H1 (cell line): ENCODE data around the gene RFT1.

Source experiments
- CTCF ChIP-seq, 3 experiments: IDR thresholded peaks; 1 replicate in 2 of 3; 2 replicates in 1 of 3; pipeline versions ENCODE4 v1.5.1 to v1.6.1; 2011; ENCODE audit warnings: low read length in 3 of 3, mild to moderate bottlenecking in 3 of 3, inconsistent platforms in 2 of 3, low read depth in 1 of 3, moderate library complexity in 1 of 3; ENCODE audit not compliant: insufficient read depth in 1 of 3; ENCODE audit errors: control extremely low read depth in 1 of 3
- EZH2 ChIP-seq: fragments of 200-600 bp; sonication (generic); IDR thresholded peaks from 2 replicates; pipeline ENCODE4 v1.7.1; 2012; ENCODE audit warnings: low read depth, mild to moderate bottlenecking, moderate library complexity, low read length, inconsistent platforms; ENCODE audit not compliant: severe bottlenecking
- KDM1A ChIP-seq: fragments of 200-600, 300-600 bp; sonication (generic); IDR thresholded peaks from 2 replicates; pipeline ENCODE4 v1.7.1; 2016; ENCODE audit warnings: mild to moderate bottlenecking, low read length, borderline replicate concordance
- MAX ChIP-seq: IDR thresholded peaks from 2 replicates; pipeline ENCODE4 v1.6.1; 2012; ENCODE audit warnings: inconsistent platforms
- NRF1 ChIP-seq: IDR thresholded peaks from 2 replicates; pipeline ENCODE4 v1.6.1; 2011; ENCODE audit warnings: mild to moderate bottlenecking, low read depth, low read length, improper control_type of control experiment
- RAD21 ChIP-seq, 2 experiments: IDR thresholded peaks in 1 of 2; conservative IDR thresholded peaks in 1 of 2; 2 replicates each; pipeline ENCODE4 v1.6.1; 2011; ENCODE audit warnings: low read depth in 2 of 2, low read length in 2 of 2, improper control_type of control experiment in 1 of 2, inconsistent platforms in 1 of 2, mild to moderate bottlenecking in 1 of 2, moderate library complexity in 1 of 2
- SP4 ChIP-seq: IDR thresholded peaks from 2 replicates; pipeline ENCODE4 v1.6.1; 2012; ENCODE audit warnings: low read length, inconsistent platforms
- ZNF274 ChIP-seq: IDR thresholded peaks from 2 replicates; pipeline ENCODE4 v1.7.0; 2012; ENCODE audit warnings: low read length, borderline replicate concordance; ENCODE audit errors: extremely low read depth

GRCh38 chr3:53158765-53159155 lies 28.5 kb upstream of the RFT1 start:
- TF ChIP-seq RAD21 (IDR thresholded peaks at IDR 0.05 in 1 of 2, conservative IDR thresholded peaks at IDR 0.05 in 1 of 2; ENCODE audit: low read depth in 2 of 2, low read length in 2 of 2) (no peak), SP4 (no peak), NRF1 (no peak), MAX (no peak), EZH2 (no peak), KDM1A (no peak), CTCF (IDR thresholded peaks at IDR 0.05; ENCODE audit: control extremely low read depth in 1 of 3, insufficient read depth in 1 of 3, low read depth in 1 of 3, low read length in 3 of 3) (no peak), ZNF274 (no peak)
